Measurements from ENCODE around the gene CFAP100.

Gene CFAP100

DNA sequence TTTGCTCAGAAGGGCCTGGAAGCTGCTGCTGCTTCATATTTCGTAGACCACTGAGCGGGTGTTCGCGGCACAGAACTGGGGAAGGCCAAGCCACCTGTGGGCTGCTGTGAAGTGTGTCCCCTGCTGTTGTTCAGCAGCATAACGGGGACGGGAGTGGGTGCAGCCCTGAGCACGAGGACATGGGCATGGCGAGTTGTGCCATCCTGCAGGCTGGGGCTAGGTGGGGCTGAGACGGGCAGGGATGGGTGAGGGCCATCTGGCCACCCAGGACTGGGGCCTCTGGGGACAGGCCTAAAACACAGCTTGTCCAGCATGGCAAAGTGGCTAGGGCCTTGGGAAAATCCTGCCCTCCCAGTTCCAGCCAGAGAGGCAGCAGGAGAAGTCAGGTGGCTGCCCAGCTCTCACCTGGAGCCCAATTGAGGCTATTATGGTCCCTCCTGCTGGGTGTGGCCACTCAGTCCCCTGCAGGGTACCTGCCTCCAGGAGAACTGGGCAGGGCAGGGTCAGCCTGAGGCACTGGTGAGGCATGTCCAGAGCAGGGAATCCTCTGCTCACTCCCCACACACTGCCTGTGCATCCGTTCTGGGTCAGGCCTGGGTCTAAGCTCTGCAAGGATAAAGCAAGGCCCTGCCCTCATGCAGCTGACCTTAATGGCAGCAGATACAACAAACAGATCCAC, 29.5 kb downstream of the CFAP100 start:
- no peak for DNase-seq

DNA sequence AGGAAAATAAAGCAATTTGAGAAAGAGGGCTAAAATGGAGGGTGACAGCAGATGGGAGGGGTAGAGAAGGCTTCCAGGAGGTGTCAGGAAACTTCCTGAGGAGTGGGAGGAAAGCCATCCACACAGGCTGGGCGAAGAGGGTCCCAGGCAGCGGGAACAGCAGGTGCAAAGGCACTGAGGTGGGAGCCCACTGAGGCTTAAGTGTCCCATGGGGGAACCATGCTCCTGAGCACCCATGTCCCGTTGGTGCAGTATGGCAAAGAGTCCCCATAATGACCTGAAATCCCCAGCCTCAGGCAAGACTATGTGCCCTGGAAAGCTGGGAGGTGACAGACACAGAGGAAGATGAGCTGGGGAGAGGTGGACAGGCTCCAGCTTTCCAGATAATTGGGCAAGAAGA, 30.0 kb downstream of the CFAP100 start:
- no peak for DNase-seq

DNA sequence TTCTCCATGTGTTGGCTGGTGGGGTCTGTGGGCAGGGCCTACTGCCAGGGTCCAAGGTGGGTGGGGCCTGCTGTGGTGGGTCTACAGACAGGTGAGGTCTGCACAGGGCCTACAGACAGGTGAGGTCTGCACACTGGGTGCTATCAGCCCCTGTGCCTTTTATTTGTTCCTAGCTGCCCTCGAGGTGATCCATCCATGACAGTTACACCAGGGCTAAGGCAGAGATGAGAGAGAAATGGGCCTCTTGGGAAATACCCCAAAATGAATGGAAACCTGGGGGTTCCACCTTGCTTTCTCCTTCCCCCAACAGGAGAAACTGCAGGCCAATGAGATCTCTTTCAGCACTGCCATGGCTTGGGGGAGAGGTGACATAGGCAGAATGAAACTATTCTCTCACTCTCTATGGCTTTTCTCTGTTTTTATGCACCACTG, 36.4 kb downstream of the CFAP100 start:
- no peak for DNase-seq

DNA sequence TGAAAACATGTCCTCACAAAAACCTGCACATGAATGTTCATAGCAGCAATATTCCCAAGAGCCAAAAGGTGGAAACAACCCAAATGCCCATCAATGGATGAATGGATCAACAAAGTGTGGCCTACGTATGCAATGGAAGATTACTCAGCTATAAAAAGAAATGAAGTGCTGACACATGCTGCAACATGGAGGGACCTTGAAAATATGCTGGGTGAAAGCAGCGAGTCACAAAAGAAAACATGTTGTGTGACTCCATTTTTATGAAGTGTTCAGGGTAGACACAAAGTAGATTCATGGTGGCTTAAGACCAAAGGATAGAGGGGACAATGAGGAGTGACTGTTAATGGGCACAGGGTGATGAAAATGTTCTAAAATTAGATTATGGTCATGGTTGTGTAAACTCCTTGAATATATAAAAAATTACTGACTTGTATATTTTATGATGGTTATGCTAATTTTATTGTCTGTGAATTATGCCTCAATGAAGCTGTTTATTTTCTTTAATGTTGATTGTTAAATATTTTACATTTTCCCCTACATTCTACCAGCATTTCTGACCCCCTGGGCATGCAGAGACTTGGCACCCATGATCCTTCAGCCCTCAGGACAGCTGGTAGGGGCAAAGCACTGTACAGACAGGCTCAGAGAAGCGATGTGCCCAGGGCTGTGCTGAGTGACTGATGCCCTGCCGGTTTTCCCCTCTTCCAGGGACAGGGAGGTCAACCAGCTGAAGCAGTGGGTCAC, 37.8 kb downstream of the CFAP100 start:
- DNase-seq = no peak

DNA sequence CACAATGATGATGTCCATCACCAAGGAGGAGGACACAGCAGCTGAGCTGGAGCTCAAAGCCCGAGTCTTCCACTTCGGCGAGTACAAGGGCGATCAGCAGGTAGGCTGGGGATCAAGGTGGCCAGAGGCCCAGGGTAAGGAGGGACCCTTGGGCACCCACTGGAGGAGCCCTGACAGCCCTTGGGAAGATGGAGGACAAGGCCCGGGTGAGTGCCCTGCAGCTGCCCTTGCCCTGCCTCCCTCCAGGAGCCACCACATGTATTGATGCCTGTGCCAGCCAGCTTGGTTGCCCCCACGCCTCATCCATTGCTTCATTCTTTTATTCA, 38.4 kb downstream of the CFAP100 start:
- no peak for DNase-seq

DNA sequence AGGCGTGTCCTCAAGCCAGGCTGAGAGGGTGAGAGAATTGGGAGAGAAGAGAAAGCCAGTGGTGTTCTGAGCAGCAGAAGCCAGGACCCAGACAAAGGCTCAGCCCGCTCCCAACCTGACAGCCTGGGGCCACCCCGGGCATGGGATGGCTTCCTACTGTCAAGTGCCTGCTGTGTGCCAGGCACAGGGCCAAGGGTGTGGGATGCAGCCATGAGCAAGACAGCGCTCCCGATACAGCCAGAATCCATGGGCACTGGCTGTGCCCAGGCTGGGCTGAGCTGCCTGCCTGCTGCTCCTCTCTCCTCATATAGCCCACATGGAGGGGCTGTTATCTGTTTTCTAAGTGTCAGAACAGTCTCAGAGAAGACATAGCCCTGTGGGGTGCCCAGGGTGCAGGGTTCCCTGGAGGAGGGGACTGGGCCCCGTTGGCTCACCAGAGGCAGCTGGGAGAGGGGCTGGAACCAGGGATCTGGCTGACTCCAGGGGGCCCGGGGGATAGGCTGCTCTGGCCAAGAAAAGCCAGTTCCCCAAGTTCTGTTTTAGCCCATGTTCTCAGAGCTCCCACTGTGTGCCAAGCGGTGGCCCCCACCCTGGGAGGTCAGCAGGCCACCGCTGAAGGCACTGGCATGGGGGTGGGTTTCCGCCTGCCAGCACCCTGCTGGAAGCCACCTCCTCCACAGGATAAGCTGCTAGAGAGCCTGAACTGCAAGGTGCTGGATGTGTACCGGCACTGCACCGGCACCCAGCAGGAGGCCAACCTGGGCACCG, 39.0 kb downstream of the CFAP100 start:
- peak; percentile 6 for DNase-seq

DNA sequence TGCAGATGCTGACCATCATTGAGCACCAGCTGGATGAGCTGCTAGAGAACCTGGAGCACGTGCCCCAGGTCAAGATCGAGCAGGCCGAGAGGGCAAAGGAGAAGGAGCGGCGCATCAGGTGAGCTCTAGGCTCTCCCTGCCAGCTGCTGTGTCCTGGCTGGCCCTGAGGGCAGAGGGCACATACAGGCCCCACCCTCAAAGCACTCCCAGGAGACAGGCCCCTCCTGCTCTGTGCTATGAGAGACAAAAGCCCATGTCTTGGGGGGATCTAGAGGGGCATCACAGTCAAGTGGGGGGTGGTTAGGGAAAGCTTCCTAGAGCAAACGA, 39.5 kb downstream of the CFAP100 start:
- no peak for DNase-seq

DNA sequence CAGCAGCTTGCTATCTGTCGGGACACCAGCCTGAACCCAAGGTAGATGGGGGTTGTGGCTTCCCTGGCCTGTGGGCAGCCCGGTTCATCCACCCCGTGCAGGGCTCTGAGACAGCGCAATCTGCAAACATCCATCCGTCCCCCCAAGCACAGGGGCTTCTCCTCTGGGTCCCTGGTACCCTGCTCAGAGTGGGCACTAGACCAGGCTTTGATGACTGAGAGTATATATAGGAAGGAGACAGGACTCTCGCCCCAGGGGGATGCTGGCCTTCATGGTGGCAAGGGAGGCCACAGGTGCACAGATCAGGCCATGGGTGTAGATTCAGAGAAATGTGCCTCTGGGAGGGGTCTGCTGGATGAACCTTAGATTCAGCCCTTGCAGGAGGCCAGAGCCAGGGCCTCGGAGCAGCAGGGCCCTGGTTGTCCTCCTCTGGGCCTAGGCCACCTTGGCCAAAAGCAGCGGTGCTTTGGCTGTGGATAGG, 40.3 kb downstream of the CFAP100 start:
- DNase-seq = no peak

DNA sequence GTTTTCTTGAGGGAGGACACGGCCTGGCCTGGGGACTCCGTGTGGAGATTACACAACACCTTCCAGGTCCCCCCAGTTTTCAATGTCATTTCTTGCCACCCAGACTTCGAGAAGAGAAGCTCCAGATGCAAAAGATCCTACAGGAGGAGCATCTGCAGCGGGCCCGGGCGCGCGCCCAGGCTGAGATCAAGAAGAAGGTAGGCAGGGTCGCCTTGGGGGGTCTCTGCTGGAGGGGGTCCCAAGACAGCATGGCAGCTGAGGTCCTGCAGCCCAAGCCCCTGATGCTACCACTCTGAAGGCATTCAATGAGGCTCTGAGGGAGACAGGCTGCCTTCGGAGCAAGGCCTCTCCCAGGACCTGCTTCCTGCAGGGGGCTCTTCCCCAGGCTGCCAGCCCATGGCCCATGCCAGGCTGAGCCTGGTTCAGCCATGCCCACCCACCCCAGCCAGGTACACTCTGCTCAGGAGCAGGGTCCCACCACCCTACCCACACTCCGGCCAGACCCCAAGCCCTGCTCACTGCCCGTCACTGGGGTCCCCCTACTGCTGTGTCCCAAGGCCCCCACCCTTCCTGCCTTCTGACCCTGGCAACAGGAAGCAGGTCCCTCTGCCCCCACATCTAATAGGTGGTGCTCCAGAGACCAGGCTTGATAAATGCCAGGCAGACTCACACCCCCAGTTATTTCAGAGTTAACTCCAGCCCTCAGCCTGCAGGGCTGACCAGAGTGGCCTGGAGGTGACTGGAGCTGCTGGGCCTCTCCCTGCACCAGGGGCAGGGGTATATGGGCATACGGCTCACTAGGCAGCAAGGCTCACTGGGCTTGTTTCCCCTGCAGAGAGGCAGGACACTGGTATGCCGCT, 41.0 kb downstream of the CFAP100 start:
- DNase-seq = no peak

DNA sequence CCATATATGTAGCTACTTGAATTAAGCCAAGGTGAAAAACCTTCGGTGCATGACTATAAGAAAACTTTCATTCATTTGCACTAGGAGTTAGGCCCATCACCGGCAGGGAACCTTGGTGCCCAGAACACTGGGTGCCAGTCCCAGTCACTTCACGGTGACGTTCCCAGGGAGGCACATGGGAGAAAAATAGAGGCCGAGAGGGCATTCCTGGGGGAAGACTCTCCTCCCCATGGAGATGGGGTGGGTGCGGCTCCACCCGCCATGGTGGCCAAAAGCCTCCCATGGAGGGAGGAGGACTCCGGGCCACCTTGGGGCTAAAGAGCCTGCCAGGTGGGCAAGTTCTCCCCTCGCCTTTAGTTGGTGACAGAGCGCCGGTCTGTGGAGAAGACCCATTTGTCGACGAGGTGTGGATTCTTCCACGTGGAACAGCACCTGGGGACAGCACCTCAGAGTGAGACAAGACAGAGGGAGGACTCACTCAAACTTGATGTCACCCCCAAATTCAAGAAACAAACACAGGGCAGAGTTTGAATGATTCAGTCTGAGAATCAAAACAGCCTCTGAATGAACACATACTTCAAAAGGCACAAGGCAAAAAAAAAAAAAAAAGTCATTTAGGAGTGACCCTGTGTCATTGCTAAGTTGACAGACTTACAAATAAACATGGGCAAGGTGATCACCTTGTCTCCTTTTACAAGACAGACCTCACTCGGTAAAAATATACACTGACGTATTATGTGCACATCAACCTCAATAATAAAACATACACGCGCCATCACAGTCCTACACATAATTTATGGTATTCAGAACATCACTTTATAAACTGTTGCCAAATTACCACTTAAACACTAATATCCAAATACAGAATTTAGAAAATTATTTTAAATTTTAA, 42.4 kb downstream of the CFAP100 start:
- DNase-seq = no peak

DNA sequence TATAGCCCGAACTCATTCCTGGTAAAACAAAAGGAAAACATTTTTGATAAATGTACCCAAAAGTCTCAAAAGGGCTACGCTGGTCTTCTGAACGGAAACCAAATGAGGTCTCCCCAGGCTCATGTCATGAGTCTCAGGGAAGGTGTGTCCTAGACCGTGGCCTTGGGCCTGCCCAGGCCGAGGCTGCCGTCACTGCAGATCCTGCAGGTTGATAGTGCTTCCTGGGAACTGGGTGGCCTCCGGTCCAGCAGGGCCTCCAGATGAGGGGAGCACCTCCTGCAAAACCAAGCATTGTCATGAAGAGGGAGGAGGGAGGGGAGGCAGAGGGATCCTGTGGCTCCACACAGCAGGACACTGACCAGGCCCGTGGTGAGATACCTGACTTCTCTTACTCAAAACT, 43.5 kb downstream of the CFAP100 start:
- no peak for DNase-seq

DNA sequence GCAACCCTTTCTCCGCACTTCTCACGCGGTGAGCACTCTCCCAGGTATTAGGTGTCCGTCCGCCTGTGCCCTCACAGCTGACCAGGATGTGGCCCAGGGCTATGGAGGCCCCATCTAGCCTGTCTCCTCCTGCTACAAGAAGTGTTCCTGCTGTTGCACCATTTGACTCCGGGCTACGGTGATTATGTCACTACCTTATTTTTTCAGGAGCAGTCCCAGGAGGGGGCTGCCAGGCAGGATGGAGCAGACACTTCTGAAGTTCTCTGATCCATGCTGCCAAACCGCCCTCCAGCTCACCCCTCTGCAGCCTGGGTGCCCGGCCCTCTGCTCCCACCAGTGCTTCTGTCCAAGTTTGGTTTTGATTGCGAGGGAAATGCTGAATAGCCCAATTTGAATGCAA, 44.0 kb downstream of the CFAP100 start:
- DNase-seq = no peak

DNA sequence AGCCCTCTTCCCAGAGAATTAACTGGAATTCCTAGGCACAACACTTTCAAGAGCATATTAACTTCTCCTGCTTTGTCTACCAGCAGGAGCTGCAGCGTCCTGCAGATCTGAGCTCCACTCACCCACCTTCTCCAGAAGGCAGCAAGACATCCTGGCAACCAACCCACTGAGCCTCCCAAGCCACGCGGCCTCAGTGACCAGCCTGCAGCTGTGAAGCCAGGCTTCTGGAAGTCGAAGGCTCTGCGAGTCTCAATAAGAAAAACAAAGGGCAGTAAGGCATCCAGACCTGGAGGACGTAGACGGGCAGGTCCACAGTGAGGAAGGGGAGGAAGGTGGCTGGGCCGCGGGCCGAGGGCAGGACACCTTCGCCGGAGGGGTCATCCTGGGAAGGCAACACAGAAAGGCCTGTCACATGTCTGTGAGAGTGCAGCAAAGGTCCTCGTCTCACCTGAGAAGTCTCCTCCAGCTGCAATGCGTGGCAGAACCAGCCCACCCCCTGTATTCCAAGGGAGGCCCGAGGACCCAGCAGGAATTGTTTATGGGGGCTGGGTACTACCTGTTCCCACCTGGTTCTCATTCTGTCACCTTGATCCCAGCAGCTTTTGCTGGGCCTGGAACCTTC, 44.7 kb downstream of the CFAP100 start:
- DNase-seq = no peak

DNA sequence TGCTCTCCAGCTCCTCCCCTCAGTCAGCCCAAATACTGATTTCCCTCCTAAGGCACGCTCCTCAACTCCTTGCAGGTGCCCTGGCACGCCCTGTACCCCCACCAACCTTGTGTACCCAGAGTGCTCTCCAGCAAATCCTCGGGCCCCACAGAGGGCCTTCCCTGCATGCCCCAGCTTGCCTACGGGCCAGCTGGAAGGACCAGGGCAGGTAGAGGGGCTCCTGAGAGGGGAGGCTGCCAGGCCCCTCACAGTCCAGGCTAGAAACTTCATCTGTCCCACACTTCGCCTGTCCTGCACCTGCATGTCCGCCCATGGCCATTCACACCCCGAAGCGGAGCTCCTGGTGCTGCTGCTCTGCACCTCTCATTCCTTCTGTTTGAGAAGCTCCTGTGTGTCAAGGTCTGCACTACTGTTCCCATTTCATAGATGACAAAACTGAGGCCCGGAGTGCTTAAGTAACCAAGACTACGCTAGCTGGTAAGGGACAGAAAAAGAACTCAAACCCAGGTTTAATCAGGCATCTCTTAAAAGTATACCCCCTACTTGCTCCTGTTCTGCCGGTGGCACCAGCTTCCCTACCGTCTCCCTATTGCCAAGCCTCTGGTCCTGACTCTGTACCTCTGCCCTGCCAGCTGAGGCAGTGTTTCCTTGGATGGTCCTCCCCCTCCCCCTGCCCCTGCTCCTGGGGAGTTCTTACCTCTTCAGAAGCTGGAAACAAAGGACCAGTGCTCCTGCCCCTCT, 45.4 kb downstream of the CFAP100 start:
- DNase-seq = no peak

DNA sequence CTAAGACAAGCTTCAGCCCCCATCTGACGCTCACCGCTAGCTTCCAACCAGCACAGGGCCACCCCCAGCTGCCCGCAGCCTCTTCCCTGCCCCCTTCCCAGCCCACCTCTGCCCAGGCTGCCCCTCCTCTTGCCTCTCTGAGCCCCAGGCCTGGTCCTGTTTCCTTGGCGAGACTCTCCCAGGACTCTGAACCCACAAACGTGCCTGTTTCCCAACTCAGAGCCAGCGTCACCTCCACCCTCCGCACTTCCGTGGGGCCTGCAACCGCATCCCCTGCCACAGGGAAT, 45.9 kb downstream of the CFAP100 start:
- no peak for DNase-seq

DNA sequence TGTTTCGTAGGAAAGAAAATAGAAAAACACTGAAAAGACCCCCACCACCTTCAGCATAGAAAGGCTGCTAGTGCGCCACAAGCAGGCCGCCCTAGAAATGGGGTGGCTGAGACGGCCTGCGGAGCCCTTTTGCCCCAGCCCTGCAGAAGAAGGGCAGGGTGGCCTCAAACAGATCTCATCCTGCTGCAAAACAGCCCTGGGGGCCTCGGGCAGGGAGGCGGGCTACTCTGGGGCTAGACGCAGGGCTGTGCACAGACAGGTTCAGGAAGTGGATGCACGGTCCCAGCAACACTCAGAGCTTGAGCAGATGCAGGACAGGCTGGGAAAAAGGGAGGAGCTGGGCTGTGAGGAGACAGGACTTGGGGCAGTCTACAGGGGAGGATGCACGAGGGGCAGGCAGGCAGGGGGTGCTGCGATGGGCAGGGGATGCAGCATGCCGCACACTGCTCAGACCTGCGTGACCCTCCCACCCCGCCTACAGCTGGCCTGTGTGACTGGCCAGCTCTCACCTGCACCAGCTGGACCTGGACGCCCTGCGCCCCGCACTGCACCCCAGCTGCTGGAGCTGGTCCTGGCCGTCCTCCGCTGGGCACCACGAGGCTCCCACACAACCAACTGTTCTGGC, 46.7 kb downstream of the CFAP100 start:
- no peak for DNase-seq

DNA sequence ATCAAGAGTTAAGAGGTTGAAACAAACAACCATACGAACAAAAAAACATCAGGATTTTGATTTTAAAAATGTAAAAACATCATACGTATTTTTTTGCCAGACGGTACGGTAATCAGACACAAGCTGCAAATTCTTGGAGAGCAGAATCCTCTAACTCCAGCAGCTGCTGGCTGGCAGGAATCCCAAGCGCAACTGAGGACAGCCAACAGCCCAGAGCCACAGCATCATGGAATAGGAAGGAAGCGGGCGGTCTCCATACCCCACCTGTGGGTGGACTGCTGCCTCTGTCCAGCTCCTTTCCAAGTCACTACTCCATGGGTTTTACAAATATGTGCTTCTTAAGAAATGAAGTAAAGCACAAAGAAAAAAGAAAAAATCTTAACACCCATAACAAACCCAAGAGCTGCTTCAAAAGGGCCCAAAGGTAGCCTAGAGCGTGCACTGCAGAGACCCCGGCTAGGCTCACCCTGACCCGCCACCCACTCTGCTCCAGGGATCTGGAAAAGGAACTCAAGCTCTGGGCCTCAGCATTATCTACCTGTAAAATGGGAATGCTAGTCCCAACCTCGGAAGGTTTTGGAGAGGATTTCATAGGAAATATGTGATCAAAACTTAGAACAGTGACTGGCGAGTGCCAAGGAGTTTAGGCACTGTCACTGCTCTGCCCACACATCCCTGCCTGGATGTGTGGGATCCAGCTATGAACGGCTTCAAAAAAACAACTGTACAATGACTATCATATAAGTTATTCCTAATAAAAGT, 47.6 kb downstream of the CFAP100 start:
- no peak for DNase-seq

DNA sequence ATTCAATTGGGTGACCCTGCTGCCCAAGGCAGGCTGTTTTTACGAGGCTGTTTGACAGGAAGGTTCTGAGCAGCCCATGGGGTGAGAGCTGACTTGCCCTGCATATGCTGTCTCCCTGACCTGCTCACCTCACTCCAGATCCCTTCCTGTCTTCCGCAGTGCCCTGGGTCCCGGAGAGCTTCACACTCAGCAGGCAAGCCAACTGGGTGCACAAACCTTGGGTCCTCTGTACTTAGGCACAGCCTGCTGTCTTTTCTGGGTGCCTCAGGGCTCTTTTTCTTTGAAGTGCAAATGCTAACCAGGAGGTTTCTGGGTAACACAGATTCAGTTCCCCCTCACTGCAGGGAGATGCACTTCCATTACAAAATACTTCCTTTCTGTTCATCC, 48.1 kb downstream of the CFAP100 start:
- no peak for DNase-seq

DNA sequence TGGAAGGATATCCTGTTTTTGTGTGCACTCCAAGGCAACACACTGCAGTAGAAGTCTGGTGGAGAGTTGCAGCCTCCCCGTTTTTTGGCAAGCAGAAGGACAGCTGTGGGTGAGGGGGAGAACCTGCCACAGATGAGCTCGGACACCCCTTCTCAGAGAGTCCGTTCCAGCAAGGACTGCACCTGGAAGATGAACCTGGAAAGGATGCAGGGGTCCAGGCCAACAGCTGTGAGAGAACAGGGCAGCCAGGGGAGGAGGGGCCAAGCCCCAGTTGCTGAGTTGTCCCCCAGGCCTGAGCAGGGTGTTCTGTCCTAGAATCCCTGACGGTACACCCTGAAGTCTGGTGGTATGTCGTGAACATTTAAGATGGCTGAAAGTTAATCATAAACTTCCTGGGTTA, 50.8 kb downstream of the CFAP100 start:
- DNase-seq = no peak

DNA sequence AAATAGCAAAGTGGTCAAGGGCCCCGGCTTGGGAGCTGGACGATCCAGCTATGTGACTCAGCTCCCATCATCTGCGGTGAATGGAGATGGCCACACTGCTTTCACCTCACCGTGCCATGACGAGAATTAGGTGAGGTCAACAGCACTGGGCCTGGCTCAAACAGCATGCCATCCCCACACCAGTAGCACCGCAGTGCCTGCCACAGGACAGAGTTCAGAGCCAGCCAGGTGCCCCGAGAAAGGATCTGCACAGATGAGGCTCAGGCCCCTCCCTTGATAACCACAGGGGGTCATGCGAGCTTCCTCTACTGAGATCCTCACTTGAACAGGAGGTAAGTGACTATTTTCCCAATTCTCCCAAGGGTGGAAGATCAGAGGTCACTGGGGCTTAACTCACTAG, 51.6 kb downstream of the CFAP100 start:
- DNase-seq = no peak

Data from NCI-H2171 (cell line).